ENCODE results near the gene KRT86.
"Not testable (repeated sequence)": the region's sequence is repeated elsewhere in the genome, so short reads cannot be mapped to it uniquely, and the experiment has no call there.

KRT86 gene

DNA sequence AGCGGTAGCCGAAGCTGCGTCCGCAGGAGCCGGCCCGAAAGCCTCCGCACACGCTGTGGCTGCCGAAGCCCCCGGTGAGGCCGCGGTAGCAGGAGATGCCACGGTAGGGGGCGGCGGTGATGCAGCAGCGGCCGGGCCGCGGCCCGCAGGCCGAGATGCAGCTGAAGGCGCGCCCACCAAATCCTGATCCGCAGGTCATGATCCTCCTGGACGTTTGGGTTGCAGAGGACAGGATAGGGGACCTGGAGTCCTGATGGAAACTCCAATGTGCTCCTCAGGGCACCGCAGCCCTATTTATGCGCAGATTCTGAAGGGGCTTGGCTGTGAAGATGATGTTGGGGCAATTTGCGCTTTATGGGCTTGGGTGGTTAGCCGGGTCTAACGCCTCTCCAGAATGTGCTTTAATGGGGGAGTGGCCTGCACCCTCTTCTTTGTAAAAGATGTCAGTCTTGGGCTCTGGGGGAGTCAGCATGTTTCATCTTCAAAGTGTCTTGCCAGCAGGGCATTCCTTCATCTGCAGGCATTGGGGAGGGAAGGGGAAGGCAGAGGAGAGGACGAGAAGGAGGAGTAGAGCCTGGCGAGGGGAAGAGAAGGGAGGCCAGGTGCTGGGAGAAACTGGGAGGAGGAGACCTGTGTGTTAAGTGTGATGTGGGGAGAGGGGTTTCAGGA is 17.0 kb downstream of the KRT86 start, which contains the start of gene KRT81:
KRT81 (minus strand) TSS at position 268 of the 669 bp plus-strand sequence; CDS start at position 199, 69 bp downstream.
- DNase-seq (ENCODE audit: low read depth, low spot score), result no peak

DNA sequence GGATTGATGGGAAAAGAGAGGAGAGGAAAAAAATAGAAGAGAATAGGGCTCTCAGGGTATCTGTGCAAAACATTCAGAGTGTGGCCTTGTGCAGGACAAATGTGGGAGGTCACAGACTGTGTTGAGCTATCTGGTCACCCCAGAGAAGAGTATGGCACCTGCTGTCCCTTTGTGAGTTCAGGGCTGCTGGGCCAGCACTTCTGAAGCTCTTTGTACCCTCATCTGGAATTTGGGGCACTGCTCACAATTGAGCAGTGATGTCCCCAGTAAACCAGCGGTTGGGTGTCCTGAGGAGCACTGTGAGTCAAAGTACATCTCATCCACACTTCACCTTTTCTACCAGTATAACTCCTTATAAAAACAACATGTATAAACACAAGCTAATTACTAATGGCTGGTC is 19.5 kb downstream of the KRT86 start:
- DNase-seq (ENCODE audit: low read depth, low spot score), result no peak

DNA sequence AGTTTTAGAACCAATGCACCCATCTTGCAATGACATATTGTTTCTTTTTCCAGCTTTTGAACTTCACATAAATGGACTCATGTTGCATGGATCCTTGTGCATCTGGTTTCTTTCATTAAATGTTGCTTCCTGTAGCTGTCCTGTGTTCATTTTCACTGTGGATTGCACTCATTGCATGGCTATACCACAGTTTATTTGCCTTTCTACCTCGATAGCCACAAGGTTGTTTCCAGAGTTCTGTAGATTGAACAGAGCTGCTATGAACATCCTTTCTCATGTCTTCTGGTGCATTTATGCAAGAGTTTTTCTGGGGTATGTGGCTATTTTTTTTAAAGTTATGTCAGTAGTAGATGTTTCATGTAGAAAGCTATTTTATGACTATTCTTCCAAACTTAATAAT is 20.4 kb downstream of the KRT86 start:
- no peak for DNase-seq (ENCODE audit: low read depth, low spot score)

DNA sequence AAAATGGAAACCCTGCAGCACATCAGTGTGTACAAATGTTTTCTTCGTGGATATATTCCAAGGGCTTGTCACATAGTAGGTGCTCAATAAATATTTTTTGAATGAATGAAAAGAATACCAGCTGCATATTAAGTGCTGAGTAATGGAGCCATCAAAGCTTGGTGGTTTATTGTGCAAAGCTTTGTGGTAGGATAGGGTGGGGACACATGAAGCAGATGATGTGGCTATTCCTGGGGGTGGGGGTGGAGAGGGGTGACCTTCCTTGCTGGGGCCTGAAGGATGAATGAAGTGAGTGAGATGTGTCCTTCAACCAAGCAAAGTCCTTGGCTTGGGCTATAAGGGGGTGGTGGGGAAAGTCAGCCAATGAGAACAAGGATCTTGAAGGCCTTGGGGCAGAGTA is 21.2 kb downstream of the KRT86 start:
- no peak for DNase-seq (ENCODE audit: low read depth, low spot score)

DNA sequence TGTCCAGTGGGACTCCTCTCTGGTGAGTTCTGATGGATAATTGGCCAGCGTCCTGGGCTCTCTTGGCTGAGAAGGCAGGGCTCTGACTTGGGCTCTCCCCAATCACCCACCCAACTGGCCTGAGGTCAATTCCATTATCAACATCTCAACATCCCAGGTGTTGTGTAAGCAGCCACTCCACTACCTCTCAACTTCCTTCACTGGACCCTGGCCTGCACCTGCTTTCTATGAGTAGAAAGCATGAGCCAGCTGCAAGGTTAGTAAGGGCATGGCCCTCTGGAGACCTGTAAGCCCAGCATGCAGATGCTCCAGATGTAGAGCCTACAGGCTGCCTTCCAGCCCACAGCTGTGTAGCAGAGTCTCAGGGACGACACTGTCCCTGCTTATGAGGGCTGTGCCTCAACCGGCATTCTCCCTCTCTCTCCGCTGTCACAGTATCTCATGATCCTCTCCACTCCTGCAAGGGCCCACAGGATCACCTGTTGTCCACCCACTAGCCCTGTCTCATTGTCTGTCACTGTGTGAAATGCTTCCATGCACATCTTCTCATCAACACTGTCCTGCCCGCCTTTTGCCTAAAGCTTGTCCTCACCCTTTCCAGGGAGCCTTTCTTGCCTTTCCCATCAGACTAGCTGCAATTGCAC is 22.2 kb downstream of the KRT86 start:
- DNase-seq (ENCODE audit: low read depth, low spot score), result no peak

DNA sequence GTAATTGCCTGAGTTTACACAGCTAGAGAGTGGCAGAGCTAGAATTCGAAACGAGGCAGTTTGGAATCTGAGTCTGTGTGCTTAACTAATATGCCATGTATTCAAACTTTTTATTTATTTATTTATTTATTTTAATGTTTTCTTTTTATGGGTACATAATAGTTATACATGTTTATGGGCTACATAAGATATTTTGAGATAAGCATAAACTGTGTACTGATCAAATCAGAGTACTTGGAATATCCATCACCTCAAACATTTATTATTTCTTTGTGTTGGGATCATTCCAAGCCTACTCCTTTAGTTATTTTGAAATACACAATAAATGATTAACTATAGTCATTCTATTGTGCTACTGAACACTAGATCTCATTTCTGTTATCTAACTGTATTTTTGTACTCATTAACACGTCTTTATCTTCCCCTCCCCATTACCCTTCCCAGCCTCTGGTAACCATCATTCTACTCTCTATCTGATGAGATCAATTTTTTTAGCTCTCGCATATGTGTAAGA is 24.3 kb downstream of the KRT86 start:
- DNase-seq (ENCODE audit: low read depth, low spot score), result no peak

DNA sequence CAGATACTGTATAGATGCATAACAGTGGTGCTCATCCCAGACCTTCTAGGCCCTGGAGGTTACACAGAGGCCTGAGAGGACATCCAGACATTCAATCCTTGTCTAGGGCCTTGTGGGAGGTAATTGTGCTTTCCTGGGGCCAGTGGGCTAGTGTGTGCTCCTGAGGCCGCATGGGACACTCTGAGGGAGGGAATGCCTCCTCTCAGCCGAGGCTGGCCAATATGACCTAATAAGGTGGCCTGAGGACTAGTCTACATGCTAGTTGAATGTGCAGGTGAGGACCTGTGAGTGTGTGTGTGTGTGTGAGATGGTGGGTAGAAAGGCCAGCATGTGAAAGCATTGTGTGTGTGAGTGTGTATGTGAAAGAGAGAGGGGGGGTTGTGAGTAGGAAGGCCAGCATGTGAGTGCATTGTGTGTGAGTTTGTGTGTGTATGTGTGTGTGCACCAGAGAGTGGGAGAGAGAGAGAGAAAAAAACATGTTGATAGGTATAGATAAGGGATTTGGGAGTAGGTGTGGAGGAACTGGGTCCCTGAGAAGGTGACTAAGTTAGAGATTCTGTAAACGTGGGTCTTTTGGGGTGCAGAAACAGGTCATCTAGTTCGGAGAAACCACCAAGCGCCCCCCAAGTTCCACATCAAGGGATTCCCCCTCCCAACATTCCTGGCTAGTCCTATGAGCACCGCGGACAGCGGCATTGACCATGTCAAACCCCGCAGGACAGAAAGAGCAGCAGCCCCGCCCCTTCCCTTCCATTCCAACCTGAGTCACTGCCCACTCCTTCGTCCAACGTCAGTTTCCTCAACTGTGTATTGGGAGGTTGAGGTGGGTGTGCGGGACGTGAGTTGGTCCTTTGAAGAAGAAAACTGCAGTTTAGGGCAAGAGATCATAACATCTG is 26.6 kb downstream of the KRT86 start:
- DNase-seq (ENCODE audit: low read depth, low spot score), result no peak

DNA sequence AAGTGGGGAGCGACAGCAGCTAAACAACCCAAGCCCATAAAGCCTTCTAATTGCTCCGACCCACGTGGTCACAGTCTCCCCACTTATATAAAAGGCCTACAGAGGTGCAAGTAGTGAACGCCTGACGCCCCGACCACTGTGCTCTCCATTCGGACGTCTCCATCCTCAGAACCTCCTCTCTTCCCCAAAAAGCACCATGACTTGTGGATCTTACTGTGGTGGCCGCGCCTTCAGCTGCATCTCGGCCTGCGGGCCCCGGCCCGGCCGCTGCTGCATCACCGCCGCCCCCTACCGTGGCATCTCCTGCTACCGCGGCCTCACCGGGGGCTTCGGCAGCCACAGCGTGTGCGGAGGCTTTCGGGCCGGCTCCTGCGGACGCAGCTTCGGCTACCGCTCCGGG is 27.3 kb downstream of the KRT86 start:
- DNase-seq (ENCODE audit: low read depth, low spot score), result not testable (repeated sequence)

DNA sequence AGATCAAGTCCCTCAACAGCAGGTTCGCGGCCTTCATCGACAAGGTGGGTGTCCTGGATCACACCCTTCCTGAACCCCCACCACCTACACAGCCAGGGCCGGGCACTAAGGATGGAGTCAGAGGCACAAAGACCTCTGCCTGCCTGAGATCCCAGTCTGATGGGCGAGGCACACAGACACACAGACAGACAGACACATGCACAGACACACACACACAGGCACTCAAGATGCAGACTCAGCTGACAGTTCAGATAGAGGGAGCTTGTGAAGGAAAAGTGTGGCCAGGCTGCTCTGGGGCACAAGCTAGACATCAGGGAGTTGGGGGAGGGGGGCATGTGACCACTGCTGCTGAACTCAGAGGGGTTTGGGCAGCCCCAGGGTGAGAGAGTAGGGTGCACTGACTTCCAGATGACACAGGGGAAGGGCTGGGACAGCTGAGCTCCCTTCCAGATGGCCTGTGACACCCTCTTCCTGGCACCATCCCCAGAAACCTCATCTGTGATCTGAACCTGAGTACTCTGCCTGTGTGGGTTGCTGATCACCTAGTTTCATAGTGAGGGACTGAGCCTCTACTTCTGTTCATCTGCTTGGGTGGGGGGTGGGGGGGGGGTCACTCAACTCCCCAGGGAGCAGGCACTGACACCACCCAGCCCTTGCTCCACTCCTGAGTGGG is 27.9 kb downstream of the KRT86 start:
- not testable (repeated sequence) for DNase-seq (ENCODE audit: low read depth, low spot score)

DNA sequence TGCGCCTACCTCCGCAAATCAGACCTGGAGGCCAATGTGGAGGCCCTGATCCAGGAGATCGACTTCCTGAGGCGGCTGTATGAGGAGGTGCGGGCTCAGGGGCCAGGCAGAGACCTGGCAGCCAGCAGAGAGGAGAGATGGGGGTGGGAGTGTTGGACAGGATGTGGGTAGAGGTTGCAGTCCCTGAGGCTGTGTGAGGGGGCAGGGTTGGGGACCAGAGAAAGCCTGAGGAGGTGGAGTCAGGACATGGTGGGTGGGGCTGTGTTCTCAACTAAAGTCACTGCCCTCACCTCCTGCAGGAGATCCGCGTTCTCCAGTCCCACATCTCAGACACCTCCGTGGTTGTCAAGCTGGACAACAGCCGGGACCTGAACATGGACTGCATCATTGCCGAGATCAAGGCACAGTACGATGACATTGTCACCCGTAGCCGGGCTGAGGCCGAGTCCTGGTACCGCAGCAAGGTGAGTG is 30.5 kb downstream of the KRT86 start:
- DNase-seq (ENCODE audit: low read depth, low spot score), result not testable (repeated sequence)

DNA sequence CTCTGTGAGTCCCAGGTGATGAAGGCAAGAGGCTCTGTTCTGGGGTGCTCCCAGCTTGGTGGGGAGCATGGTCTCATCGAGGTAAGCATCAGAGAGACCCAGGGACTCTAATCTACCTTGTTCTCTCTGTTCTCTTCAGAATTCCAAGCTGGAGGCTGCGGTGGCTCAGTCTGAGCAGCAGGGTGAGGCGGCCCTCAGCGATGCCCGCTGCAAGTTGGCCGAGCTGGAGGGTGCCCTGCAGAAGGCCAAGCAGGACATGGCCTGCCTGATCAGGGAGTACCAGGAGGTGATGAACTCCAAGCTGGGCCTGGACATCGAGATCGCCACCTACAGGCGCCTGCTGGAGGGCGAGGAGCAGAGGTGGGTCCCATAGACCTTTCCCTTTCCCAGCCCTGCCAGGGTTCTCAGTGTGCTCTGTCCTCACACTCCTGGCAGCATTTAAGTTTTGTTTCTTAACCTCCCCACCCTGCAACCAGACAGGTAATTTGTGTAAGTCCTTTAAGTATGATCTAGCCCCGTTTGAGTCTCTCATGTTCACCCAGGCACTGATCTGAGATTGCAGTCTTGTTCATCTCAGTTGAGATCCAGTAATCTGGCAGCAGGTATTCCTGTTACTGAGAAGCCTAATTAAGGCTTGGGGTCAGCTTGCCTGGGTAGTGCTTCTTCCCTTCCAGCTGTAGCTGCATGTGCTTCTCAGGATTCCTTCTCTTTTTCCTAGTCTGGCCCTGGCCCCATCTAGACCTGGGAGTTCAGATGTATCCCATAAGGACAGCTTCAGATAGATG is 31.7 kb downstream of the KRT86 start:
- DNase-seq (ENCODE audit: low read depth, low spot score), result no peak

DNA sequence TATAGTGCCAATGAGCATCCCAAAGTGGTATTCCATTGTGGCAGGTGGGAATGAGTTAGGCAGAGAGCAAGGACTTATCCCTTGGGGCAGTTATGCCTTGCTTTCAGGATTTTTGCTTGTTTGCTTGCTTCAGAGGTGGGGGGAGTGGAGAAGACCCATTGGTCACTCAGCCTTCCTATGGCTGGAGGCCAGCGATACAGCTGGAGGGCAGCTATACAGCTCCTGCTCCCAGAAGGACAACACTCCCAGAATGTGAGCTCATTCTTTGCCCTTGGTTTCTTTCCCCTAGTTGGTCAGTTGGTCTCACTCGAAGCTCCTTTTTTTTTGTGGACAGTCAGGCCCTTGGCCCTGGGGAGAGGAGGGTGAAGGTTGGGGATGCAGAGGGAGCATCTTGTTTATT is 32.3 kb downstream of the KRT86 start:
- DNase-seq (ENCODE audit: low read depth, low spot score), result no peak

DNA sequence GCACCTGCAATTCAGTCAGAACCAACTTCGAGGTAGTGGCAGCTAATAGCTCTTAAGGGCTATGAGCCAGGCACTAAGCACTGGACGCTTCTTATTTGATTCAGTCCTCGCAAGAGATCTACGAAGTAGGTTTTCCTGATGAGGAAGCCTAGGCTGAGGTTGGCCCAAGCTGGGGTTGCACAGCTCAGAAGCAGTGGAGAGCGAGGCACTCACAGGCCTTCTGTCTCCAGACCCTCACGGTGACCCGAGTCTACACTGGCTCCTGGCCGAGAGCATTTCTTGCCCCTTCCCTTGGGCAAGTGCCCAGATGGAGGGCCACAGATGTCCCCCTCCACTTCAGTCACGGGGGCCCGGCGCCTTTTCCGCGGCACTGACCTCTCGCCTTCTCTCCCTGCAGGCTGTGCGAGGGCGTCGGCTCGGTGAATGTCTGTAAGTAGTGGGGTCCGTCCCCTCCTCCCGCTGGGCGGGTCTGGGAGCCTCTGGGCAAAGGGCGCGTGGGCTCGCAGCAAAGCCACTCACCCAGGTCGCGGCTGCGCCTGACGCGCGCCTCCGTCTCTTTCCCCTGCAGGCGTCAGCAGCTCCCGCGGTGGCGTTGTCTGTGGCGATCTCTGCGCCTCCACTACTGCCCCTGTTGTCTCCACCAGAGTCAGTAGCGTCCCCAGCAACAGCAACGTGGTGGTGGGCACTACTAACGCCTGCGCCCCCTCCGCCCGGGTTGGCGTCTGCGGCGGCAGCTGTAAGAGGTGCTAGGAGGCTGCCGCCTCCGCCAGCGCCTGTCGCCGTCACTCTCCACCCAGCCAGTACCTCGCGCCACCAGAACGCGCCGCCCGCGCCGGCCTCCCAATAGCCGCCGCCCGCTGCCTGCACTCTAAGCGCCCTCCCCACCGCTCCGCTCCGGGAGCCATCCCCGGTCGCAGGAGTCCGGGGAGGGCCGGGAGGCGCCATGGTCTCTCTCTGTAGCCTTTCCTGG is 33.7 kb downstream of the KRT86 start:
- DNase-seq (ENCODE audit: low read depth, low spot score), result no peak

DNA sequence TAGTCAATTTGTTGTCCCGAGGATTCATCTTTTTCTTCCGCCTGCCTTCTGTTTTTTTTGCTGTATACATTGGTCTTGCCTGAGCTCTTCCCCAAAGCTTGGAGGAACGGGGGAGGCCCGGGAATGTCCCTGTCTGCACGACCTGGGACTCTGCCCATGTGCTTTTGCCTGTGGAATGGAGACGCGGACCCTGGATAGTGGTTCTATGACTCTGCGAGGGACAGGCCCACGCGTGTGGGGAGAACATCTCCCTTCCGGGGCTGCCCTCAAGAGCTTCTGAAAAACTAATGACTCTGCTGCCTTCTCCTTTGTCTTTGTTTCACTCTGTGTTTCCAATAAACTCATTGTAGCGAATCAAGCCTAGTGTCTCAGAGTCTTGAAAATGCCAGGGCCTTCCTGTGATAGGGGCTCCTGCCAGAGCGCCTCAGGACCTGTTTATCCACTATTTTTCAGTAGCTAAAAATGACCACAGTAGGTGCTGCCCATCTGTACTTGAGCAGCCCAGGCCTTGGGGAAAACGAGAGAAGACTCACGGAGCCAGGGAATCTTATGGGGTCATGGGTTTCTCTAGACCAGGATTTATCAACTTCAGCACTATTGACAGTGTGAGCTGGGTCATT is 34.5 kb downstream of the KRT86 start:
- no peak for DNase-seq (ENCODE audit: low read depth, low spot score)

DNA sequence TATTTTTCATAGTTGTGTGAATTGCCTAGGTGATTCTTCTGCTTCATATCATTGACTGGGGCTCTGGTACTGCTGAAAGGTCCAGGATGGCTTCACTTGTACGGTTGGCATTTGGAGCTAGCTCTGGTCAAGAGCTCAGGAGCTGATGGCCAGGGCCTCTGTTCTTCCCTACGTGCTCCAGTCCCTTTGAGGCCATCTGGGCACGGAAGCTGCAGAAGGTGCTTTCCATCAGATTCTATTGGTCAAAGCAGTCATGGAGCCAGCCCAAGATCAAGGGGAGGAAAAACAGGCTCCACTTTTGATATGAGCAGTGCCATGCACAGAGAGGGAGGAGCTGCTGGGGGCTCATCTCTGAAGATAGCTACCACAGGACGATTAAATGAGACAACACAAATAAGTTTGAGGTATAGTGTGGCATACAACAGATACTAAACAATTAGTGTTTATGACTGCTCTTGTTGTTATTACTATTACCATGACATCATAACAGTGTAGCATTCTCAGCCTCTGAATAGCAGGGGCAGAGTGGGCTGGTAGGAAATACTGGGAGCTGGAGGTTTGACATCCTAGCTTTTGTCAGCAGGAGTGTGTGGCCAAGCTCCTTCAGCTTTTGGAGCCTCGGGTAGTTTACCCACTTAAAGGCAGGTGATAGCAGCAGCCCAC is 36.3 kb downstream of the KRT86 start:
- no peak for DNase-seq (ENCODE audit: low read depth, low spot score)

DNA sequence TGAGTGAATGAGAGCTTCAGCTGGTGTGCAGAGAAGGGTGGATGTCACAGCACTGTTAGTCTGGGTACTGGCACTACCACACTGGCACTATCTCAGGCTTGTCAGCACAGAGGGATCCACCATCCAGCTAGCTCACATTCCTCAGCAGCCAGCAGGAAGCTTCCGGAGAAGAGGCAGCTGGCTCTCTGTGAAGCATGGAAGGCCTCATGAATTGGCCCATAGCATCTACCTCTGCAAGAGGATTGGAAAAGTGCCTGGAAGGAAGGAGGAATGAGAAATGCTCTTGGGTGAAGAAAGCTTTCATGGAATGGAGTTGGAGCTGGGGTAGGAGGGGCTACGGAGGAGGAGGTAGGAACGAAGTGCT is 36.8 kb downstream of the KRT86 start:
- no peak for DNase-seq (ENCODE audit: low read depth, low spot score)

DNA sequence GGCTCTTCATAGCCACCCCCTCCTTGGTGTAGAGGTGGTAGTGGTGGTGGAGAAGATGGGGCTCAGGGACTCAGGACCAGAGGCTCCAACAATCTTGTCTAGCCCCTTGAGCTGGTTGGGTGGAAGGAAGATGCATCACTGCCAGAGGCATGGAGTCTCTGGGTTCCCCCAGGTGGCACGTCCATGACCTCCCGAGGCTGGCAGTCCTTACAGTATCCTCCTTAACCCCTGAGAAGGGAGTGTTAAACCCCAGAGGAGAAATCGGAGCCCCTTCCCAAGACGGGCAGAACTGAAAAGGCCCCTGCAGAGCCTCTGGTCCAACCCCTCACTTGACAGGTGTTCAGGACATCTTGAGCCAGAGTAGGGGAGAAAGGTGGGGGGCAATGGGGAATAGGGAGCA is 37.6 kb downstream of the KRT86 start:
- DNase-seq (ENCODE audit: low read depth, low spot score), result no peak

DNA sequence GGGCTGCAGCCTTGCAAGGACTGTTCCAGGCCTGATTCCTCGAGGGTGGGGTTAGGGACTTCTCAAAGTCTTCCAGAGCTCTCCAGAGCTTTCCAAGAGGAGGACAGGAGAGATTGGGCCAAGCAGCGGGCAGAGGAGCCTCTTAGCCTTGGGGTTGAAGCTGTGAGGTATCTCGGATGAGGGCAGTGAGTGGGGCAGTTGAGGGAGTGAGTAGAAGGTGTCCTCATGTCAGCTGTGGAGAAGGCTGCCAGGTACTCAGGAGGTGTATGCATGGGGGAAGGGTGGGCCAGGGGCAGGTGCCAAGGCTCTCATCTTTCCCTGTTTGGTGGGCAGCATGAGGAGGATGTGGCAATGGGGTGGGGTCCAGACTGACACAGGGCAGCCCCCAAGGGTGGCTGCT is 39.0 kb downstream of the KRT86 start:
- DNase-seq (ENCODE audit: low read depth, low spot score), result no peak

DNA sequence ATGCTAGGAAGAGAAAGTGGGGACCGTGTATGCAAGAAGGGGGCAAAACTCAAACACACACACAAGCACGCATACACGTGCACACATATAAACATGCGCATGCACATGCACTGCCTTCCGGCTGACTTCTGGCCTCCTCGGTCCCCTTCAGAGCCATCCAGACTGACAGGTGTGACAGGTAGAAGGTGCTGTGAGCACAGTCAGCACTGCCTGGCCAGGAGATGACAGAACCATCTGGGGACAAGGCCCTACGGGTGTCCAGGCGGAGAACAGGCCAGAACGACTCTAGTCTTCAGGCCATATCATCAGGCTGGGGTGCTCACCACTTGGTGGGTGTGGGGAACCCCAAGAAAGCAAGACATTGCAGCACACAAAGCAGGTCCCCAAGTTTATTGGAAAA is 39.5 kb downstream of the KRT86 start:
- no peak for DNase-seq (ENCODE audit: low read depth, low spot score)
